NCI-H146 (cell line): ENCODE results near the gene DCAF12L1.

Source experiments
- DNase-seq: peaks from one replicate; lab custom pipeline; 2025; lab: John Stamatoyannopoulos, UW

DCAF12L1 gene

GRCh38 chrX:126552313-126553022 is at the start of gene DCAF12L1:
Gene DCAF12L1 (minus strand): TSS chrX:126552814. CDS start chrX:126552608, 206 bp downstream.
- no peak for DNase-seq

- DNase-seq: no peak
Measured at GRCh38 chrX:126580877-126581276, 28.3 kb upstream of the DCAF12L1 start.

- DNase-seq: no peak
Measured at GRCh38 chrX:126575911-126576310, 23.3 kb upstream of the DCAF12L1 start.

GRCh38 chrX:126557151-126557550 is 4.5 kb upstream of the DCAF12L1 start:
- DNase-seq: no peak

GRCh38 chrX:126551725-126552312 is 795 bp downstream of the DCAF12L1 start:
- no peak for DNase-seq

GRCh38 chrX:126551306-126551705 is 1.3 kb downstream of the DCAF12L1 start:
- DNase-seq: no peak

GRCh38 chrX:126550816-126551215 is 1.8 kb downstream of the DCAF12L1 start:
- no peak for DNase-seq

- DNase-seq: no peak
Measured at GRCh38 chrX:126509923-126510322, 42.7 kb downstream of the DCAF12L1 start.
